ENCODE data around the gene GRID1.
"Not testable (repeated sequence)": the region's sequence is repeated elsewhere in the genome, so short reads cannot be mapped to it uniquely, and the experiment has no call there.

GRID1 gene

GRCh38 chr10:85950921-85951320, 415.7 kb downstream of the GRID1 start:
- no peak for DNase-seq

- no peak for DNase-seq
These were observed 419.8 kb downstream of the GRID1 start for GRCh38 chr10:85946713-85947326.

GRCh38 chr10:85936161-85936560, 430.4 kb downstream of the GRID1 start:
- DNase-seq: no peak

GRCh38 chr10:85934586-85934985, 432.0 kb downstream of the GRID1 start:
- DNase-seq: no peak

GRCh38 chr10:85929993-85930392, 436.6 kb downstream of the GRID1 start:
- not testable (repeated sequence) for DNase-seq

- DNase-seq: no peak
These were observed 438.5 kb downstream of the GRID1 start for GRCh38 chr10:85927952-85928665.

GRCh38 chr10:85926986-85927385, 439.6 kb downstream of the GRID1 start:
- DNase-seq: no peak

GRCh38 chr10:85926136-85926535, 440.5 kb downstream of the GRID1 start:
- DNase-seq: no peak

GRCh38 chr10:85925201-85925750, 441.3 kb downstream of the GRID1 start:
- DNase-seq: no peak

- no peak for DNase-seq
These were observed 442.1 kb downstream of the GRID1 start for GRCh38 chr10:85924382-85925102.

- DNase-seq: no peak
These were observed 444.1 kb downstream of the GRID1 start for GRCh38 chr10:85922356-85923129.

GRCh38 chr10:85921789-85922188, 444.8 kb downstream of the GRID1 start:
- DNase-seq: no peak

- DNase-seq: no peak
These were observed 446.3 kb downstream of the GRID1 start for GRCh38 chr10:85920311-85920710.

GRCh38 chr10:85919491-85920021, 447.0 kb downstream of the GRID1 start:
- no peak for DNase-seq

GRCh38 chr10:85918371-85918770, 448.2 kb downstream of the GRID1 start:
- DNase-seq: no peak

GRCh38 chr10:85917601-85918000, 449.0 kb downstream of the GRID1 start:
- DNase-seq: no peak

- DNase-seq: no peak
These were observed 449.5 kb downstream of the GRID1 start for GRCh38 chr10:85916994-85917573.

GRCh38 chr10:85916286-85916685, 450.3 kb downstream of the GRID1 start:
- no peak for DNase-seq

- DNase-seq: no peak
These were observed 451.2 kb downstream of the GRID1 start for GRCh38 chr10:85915245-85915846.

GRCh38 chr10:85914720-85915119, 451.9 kb downstream of the GRID1 start:
- no peak for DNase-seq

GRCh38 chr10:85908462-85908861, 458.1 kb downstream of the GRID1 start:
- DNase-seq: no peak

- DNase-seq: no peak
These were observed 464.5 kb downstream of the GRID1 start for GRCh38 chr10:85902051-85902450.

All from activated CD4-positive, alpha-beta T cell treated with anti-CD3 and anti-CD28 coated beads for 4 hours (primary cell).